GM18502 (cell line): ENCODE results near the gene SLC25A47.
A peak's percentile ranks its signal among the peaks of the same experiment; 100 is the strongest.

Source experiments
- ATAC-seq: cut with Tn5 transposase; IDR thresholded peaks from one replicate; pipeline ENCODE4 v1.9.1; 2021; ENCODE audit warnings: mild to moderate bottlenecking; ENCODE audit not compliant: unreplicated experiment, poor library complexity

Gene SLC25A47

DNA sequence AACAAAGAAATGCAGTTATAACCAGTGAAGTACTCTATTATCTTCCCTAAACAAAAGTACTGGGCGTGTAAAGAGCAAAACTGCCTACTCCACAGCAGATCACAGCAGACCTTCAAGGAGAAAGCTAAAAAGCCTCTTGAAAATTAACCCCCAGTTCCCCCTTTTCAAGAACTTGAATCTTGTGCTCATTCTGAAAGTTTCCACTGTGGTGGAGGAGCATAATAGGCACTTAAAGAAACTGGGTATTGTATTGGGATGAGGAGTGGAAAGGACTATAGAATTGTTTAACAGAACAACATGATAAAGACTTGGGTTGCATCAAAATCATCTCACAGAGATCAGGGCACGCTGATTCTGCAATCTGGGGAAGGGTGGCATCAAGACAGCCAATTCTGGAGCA, 51.1 kb downstream of the SLC25A47 start:
- ATAC-seq, result no peak

- ATAC-seq, result no peak
These were observed 51.7 kb downstream of the SLC25A47 start for GRCh38 chr14:100374876-100375265.

DNA sequence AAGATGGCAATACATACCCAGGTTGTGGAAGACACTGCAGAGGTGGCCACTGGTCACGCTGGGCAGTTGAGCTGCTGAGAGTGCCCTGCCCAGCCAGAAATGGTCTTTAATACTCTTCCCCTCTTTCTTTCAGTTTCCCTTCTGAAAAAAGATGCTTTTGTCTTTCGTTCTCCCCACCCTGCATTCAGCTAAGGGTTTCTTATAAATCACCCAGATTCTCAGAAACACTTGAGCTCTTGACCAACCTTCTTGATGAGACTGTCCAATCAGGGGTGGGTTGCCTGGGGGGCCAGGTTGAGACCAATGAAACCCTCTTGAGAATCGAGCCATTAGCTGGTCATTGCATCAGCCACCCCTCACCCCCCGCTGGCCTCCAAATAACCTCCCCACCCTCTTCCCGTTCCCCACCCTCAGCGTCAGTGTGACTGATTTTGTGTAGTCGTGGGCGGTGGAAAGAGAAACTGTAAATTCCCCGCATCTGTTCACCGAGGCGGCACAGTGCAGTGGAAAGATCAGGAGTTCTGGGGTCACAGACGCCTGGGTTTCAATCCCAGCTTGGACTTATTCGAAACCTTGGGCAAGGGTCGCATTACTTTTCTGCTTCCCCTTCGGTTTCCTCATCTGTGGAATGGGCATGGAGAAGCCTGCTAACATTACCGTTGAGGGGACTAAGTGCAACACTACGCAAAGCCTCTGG, 52.3 kb downstream of the SLC25A47 start:
- ATAC-seq, result peak; percentile 46

DNA sequence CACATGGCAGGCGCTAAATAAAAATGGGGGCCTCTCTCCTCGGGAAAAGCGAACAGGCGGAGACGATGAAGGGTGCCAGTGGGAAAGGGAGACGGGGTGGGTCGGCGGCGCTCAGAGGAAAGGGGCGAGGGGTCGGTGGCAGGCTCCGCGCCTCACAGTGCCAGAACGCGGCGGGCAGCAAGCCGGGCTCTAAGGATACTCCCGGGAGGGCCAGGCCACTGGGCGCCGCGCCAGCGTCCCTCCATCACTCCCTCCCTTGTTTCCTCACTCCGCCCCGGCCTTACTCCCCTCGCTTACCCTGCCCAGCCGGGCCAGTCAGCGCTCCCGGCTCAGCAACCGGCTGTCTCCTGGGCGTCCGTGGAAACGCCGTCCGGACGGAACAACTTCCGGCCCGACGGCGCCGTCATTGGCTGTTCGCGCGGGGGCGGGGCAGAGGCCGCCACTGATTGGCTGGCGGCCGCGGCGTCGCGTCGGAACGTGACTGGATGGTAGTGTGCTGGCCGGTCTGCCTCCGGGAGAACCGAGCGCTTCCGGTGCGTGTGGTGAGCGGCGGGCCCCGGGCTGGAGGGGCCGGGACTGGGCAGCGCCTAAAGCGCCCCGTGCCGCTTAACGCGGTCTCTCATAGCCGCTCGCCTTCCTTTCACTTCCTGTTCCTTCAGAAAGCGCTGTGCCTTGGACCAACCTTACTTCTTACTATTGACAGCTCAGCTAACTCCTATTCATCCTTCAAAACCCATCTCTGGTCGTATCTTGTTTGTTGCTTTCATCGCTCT, 53.0 kb downstream of the SLC25A47 start, which contains the start of gene WDR25:
TSS of gene WDR25 (plus strand) at position 523 of the 773 bp plus-strand sequence.
- peak; percentile 77 for ATAC-seq

GRCh38 chr14:100376751-100377171, 53.6 kb downstream of the SLC25A47 start:
- ATAC-seq, result no peak
